Measurements from ENCODE around the gene MARS2.
"Not testable (repeated sequence)": the region's sequence is repeated elsewhere in the genome, so short reads cannot be mapped to it uniquely, and the experiment has no call there.

MARS2 gene

GRCh38 chr2:197699724-197700123 is 5.4 kb upstream of the MARS2 start:
- not testable (repeated sequence) for H3K4me2 ChIP-seq (ENCODE audit: low read length); H3K4me3 ChIP-seq (ENCODE audit: low read length); H3K27me3 ChIP-seq (ENCODE audit: control insufficient read depth, low read length); H3K9me3 ChIP-seq (ENCODE audit: control insufficient read depth, insufficient read depth, low read length); H3K9me2 ChIP-seq (replicated peaks; ENCODE audit: control insufficient read depth, low read length); H3K36me3 ChIP-seq (ENCODE audit: control insufficient read depth, low read length); H3K4me1 ChIP-seq (ENCODE audit: control insufficient read depth, low read length); H3K79me2 ChIP-seq (ENCODE audit: control insufficient read depth, low read length); H3K27ac ChIP-seq (ENCODE audit: low read depth, low read length); H3F3A ChIP-seq (ENCODE audit: control insufficient read depth, insufficient read depth); H4K20me1 ChIP-seq (ENCODE audit: control insufficient read depth, insufficient read depth, low read depth, low read length)

- no peak overlapping the region for H3K27ac ChIP-seq (ENCODE audit: low read depth, low read length)
- no peaks in the 10 kb centered on the region for H3K9me3 ChIP-seq (ENCODE audit: control insufficient read depth, insufficient read depth, low read length)
- H3K27me3 ChIP-seq (ENCODE audit: control insufficient read depth, low read length): no peaks in the 10 kb centered on the region
- no peak overlapping the region for H3K4me3 ChIP-seq (ENCODE audit: low read length)
- H3K9me2 ChIP-seq (replicated peaks; ENCODE audit: control insufficient read depth, low read length): no peaks in the 10 kb centered on the region
- TF ChIP-seq CTCF (IDR thresholded peaks at IDR 0.05; ENCODE audit: low read depth, low read length, poor library complexity, severe bottlenecking): no peak
- no peak for TF ChIP-seq EZH2phosphoT487 (IDR thresholded peaks at IDR 0.05; ENCODE audit: borderline replicate concordance, low read length)
- peaks cover 8% of the 10 kb centered on the region for H3K4me1 ChIP-seq (ENCODE audit: control insufficient read depth, low read length)
- no peaks in the 10 kb centered on the region for H3F3A ChIP-seq (ENCODE audit: control insufficient read depth, insufficient read depth)
- H3K4me2 ChIP-seq (ENCODE audit: low read length): no peak overlapping the region
- peaks cover 8% of the 10 kb centered on the region for H3K79me2 ChIP-seq (ENCODE audit: control insufficient read depth, low read length)
- H4K20me1 ChIP-seq (ENCODE audit: control insufficient read depth, insufficient read depth, low read depth, low read length): peaks cover 1% of the 10 kb centered on the region; the same call in 1 of the 2 replicates
- peaks cover 6% of the 10 kb centered on the region; the same call in 1 of the 2 replicates for H3K36me3 ChIP-seq (ENCODE audit: control insufficient read depth, low read length)
These were observed 4.2 kb upstream of the MARS2 start for GRCh38 chr2:197700960-197701359.

DNA sequence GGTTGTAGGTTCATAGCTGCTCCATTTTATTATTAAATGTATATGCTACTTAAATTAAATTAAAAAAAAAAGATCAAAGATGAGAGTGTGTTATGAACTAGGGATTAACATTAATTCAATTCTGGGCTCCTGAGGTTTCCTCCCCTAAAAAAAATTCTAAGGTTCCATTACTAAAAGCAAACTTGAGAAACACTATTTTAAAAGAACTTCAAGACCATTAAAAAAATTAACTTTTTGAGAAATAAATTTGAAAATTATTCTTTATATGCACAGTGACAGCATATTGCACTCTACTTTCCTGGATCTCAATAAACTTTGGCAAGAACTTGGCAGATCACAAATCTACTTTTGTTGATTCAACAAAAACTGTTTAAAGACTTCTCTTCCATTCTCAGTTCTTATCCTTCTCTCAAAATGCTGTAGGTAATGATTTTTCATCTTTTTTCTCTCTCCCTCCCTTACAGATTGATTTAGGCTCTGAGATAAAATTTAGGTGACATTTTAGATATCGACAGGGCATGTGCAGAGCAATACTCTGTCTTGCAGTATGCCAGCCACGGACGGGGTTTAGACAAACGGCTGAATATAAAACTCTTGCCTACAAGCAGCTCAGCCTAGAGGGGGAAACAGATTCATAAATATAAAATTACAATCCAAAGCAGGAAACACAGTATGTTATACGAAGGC is 592 bp upstream of the MARS2 start:
- H3K27ac ChIP-seq (ENCODE audit: low read depth, low read length): peak overlapping the region; percentile 36; the same call in 1 of the 2 replicates
- TF ChIP-seq EZH2phosphoT487 (IDR thresholded peaks at IDR 0.05; ENCODE audit: borderline replicate concordance, low read length) (no peak), CTCF (IDR thresholded peaks at IDR 0.05; ENCODE audit: low read depth, low read length, poor library complexity, severe bottlenecking) (no peak)
- peak overlapping the region; percentile 97 for H3K4me3 ChIP-seq (ENCODE audit: low read length)
- H3K36me3 ChIP-seq (ENCODE audit: control insufficient read depth, low read length): peaks cover 36% of the 10 kb centered on the region
- no peaks in the 10 kb centered on the region for H3K27me3 ChIP-seq (ENCODE audit: control insufficient read depth, low read length)
- H3F3A ChIP-seq (ENCODE audit: control insufficient read depth, insufficient read depth): 0 out of 2 replicates have a peak, but pooled peaks cover 3% of the 10 kb centered on the region
- peaks cover 43% of the 10 kb centered on the region for H3K79me2 ChIP-seq (ENCODE audit: control insufficient read depth, low read length)
- no peaks in the 10 kb centered on the region for H3K9me3 ChIP-seq (ENCODE audit: control insufficient read depth, insufficient read depth, low read length)
- peak overlapping the region; percentile 91 for H3K4me2 ChIP-seq (ENCODE audit: low read length)
- H4K20me1 ChIP-seq (ENCODE audit: control insufficient read depth, insufficient read depth, low read depth, low read length): peaks cover 24% of the 10 kb centered on the region
- H3K9me2 ChIP-seq (replicated peaks; ENCODE audit: control insufficient read depth, low read length): no peaks in the 10 kb centered on the region
- peaks cover 24% of the 10 kb centered on the region for H3K4me1 ChIP-seq (ENCODE audit: control insufficient read depth, low read length)

All from DOHH2 (cell line).